HepG2 (cell line): ENCODE results near the gene COL9A3. TPM values are rescaled to one million over a fixed set of nuclear protein-coding genes. Genes with fewer than 3 reads are reported as not detected.

Experiments
- ARNT ChIP-seq: fragments of 450-650 bp; IDR thresholded peaks from 2 replicates; pipeline ENCODE4 v1.6.1; 2017
- CHCHD3 ChIP-seq: sonication (generic); formaldehyde crosslinking; IDR thresholded peaks from 2 replicates; pipeline ENCODE4 v1.8.0; 2022; ENCODE audit warnings: mild to moderate bottlenecking, missing genetic modification reagents, moderate library complexity
- HMGXB4 ChIP-seq, 2 experiments: sonication (generic) in 1 of 2; formaldehyde crosslinking in 1 of 2; IDR thresholded peaks; 2 replicates each; pipeline versions ENCODE4 v1.4.0 to v1.6.1; 2018 to 2020; ENCODE audit warnings: missing genetic modification reagents in 2 of 2, borderline replicate concordance in 1 of 2, low read depth in 1 of 2, mild to moderate bottlenecking in 1 of 2, missing biosample characterization in 1 of 2
- JDP2 ChIP-seq: sonication (generic); formaldehyde crosslinking; IDR thresholded peaks from 2 replicates; pipeline ENCODE4 v1.8.1; 2022; ENCODE audit warnings: missing genetic modification reagents, borderline replicate concordance
- MXD3 ChIP-seq: IDR thresholded peaks from 2 replicates; pipeline ENCODE4 v1.6.1; 2016; ENCODE audit warnings: mild to moderate bottlenecking, missing biosample characterization, missing genetic modification reagents
- SMARCE1 ChIP-seq: fragments of 450-650 bp; IDR thresholded peaks from 2 replicates; pipeline ENCODE4 v1.6.1; 2017; ENCODE audit warnings: borderline replicate concordance
- THRA ChIP-seq: sonication (generic); formaldehyde crosslinking; IDR thresholded peaks from 2 replicates; pipeline ENCODE4 v1.4.0; 2020; ENCODE audit warnings: missing genetic modification reagents, borderline replicate concordance
- ZFY ChIP-seq: sonication (generic); formaldehyde crosslinking; IDR thresholded peaks from 2 replicates; pipeline ENCODE4 v1.4.0; 2020; ENCODE audit warnings: missing genetic modification reagents
- ZNF142 ChIP-seq: sonication (generic); formaldehyde crosslinking; IDR thresholded peaks from 2 replicates; pipeline ENCODE4 v1.4.0; 2020; ENCODE audit warnings: missing genetic modification reagents
- ZNF382 ChIP-seq: sonication (generic); formaldehyde crosslinking; IDR thresholded peaks from 2 replicates; pipeline ENCODE4 v1.5.0; 2020; ENCODE audit warnings: missing genetic modification reagents, mild to moderate bottlenecking, borderline replicate concordance
- ZNF713 ChIP-seq: sonication (generic); formaldehyde crosslinking; IDR thresholded peaks from 2 replicates; pipeline ENCODE4 v1.4.0; 2020; ENCODE audit warnings: mild to moderate bottlenecking, missing genetic modification reagents
- ZUFSP ChIP-seq: sonication (generic); formaldehyde crosslinking; IDR thresholded peaks from 2 replicates; pipeline ENCODE4 v1.9.0; 2021; ENCODE audit warnings: missing genetic modification reagents, mild to moderate bottlenecking, borderline replicate concordance
- polyA plus RNA-seq, 8 experiments: library from polyadenylated mRNA; depleted of rRNA in 3 of 8; stranded (reverse) in 7 of 8; unstranded in 1 of 8; fragments of >200 nt; fragmentation: Illumina TruSeq in 4 of 8; extraction: Trizol in 4 of 8; gene quantifications; 2 replicates each; pipeline versions ENCODE4 v1.2.1 to v1.2.3, GENCODE V29; 2011 to 2016; ENCODE audit warnings: low read depth in 4 of 8, missing spikeins in 1 of 8, mixed read lengths in 1 of 8; ENCODE audit not compliant: insufficient read depth in 1 of 8
- total RNA-seq, 5 experiments: library from RNA; depleted of rRNA; stranded (reverse); fragments of >200 nt; fragmentation: Illumina TruSeq; extraction: Trizol; gene quantifications; 2 replicates each; pipeline ENCODE4 v1.2.3, GENCODE V29; 2016; ENCODE audit warnings: low read depth in 1 of 5

Gene COL9A3
- total and polyA plus RNA-seq, 2 of the 13 experiments (the other 11 are each of a cell fraction or from before 2014, with no cell fraction given) = 155 to 204 TPM

GRCh38 chr20:62795023-62795761 is 21.7 kb upstream of the COL9A3 start (continued):
- TF ChIP-seq ZNF142 (CRISPR knock-in tag) = peak; percentile 39; the same call in 1 of the 2 replicates
- peak; percentile 83 for TF ChIP-seq CHCHD3 (CRISPR knock-in tag)
- TF ChIP-seq ARNT = no peak
- no peak for TF ChIP-seq ZUFSP (CRISPR knock-in tag)
- no peak for TF ChIP-seq ZNF382
- TF ChIP-seq MXD3 (CRISPR knock-in tag) = peak; percentile 90
- TF ChIP-seq ZFY (CRISPR knock-in tag) = peak; percentile 67
- peak; percentile 51 to 90; a peak in 3 of 4 replicates for TF ChIP-seq HMGXB4 (CRISPR knock-in tag; IDR thresholded peaks at IDR 0.05; ENCODE audit: borderline replicate concordance in 1 of 2, low read depth in 1 of 2)
- no peak for TF ChIP-seq SMARCE1
- TF ChIP-seq ZNF713 (CRISPR knock-in tag) = peak; percentile 87
- no peak for TF ChIP-seq JDP2
- TF ChIP-seq THRA (CRISPR knock-in tag) = peak; percentile 62; the same call in 1 of the 2 replicates
